ENCODE measurements around the gene TMEM154.

DNA sequence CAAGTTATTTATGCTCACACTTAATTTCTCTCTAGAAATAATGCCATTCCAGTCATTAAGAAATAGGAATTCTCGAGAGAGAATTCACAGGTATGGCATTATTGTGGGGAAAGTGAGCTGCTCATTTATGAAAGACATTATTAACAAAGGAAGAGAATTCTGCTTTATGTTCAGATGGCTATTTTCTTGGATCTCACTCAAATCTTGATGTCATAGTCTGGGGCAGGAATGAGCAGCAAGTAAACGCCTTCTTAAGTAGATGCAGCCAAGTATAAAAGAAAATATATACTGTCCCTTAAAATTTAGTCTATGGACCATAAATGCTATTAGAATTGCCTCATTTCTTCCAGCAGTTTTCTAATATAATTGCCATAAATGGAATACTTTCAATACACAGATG is 85.7 kb downstream of the TMEM154 start:
- TF ChIP-seq, protein P1, sequence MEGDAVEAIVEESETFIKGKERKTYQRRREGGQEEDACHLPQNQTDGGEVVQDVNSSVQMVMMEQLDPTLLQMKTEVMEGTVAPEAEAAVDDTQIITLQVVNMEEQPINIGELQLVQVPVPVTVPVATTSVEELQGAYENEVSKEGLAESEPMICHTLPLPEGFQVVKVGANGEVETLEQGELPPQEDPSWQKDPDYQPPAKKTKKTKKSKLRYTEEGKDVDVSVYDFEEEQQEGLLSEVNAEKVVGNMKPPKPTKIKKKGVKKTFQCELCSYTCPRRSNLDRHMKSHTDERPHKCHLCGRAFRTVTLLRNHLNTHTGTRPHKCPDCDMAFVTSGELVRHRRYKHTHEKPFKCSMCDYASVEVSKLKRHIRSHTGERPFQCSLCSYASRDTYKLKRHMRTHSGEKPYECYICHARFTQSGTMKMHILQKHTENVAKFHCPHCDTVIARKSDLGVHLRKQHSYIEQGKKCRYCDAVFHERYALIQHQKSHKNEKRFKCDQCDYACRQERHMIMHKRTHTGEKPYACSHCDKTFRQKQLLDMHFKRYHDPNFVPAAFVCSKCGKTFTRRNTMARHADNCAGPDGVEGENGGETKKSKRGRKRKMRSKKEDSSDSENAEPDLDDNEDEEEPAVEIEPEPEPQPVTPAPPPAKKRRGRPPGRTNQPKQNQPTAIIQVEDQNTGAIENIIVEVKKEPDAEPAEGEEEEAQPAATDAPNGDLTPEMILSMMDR (conservative IDR thresholded peaks at IDR 0.05) = no peak
- no peak for TF ChIP-seq ZFX (IDR thresholded peaks at IDR 0.05)
